Left ventricle myocardium inferior (tissue), 1 donor: ENCODE results near the gene SHISAL2A. TPM values are rescaled to one million over a fixed set of nuclear protein-coding genes. Genes with fewer than 3 reads are reported as not detected.

ENCODE experiments used
- DNase-seq: peaks from one replicate; pipeline ENCODE4 v3.0.0-alpha.2; 2020
- H3K27ac ChIP-seq: fragments of 200-600 bp; replicated peaks from 2 replicates; pipeline ENCODE4 v1.8.0; 2021
- H3K27me3 ChIP-seq: fragments of 200-600 bp; 2 replicates; pipeline ENCODE4 v1.8.0; 2021; ENCODE audit warnings: low read depth
- H3K36me3 ChIP-seq: fragments of 200-600 bp; 2 replicates; pipeline ENCODE4 v1.8.0; 2021
- H3K4me1 ChIP-seq: fragments of 200-600 bp; 2 replicates; pipeline ENCODE4 v1.8.0; 2021
- H3K4me3 ChIP-seq: fragments of 200-600 bp; 2 replicates; pipeline ENCODE4 v1.8.0; 2021; ENCODE audit warnings: mild to moderate bottlenecking, moderate library complexity
- H3K9me3 ChIP-seq: fragments of 200-600 bp; replicated peaks from 2 replicates; pipeline ENCODE4 v1.8.0; 2021
- CTCF ChIP-seq: fragments of 200-600 bp; IDR thresholded peaks from 2 replicates; pipeline ENCODE4 v1.8.0; 2021; ENCODE audit warnings: antibody characterized with exemption, mild to moderate bottlenecking, borderline replicate concordance
- intact Hi-C: fragments of 100-400 bp; cut with micrococcal nuclease; formaldehyde crosslinking; loops from one replicate; pipeline ENCODE4 v1.11.0; 2022
- total RNA-seq: library from RNA; stranded (reverse); fragmentation: NEBNext Ultra II Directional; extraction: Animal tissue kit (Norgen Biotek cat#: 25700); gene quantifications from one replicate; pipeline ENCODE4 v1.2.1, GENCODE V29; 2021
- donor health status: DM: no; HTN: yes; CAD: no; lungs with severe emphysema.

The SHISAL2A gene
- total RNA-seq, 1 donor from 2014 or later, result not detected

- no peak for DNase-seq
- peaks cover 28% of the 10 kb centered on the region for H3K4me1 ChIP-seq
- no peaks in the 10 kb centered on the region for H3K9me3 ChIP-seq
- no peaks in the 10 kb centered on the region for H3K36me3 ChIP-seq
- TF ChIP-seq CTCF, result no peak
- peaks cover 25% of the 10 kb centered on the region for H3K27me3 ChIP-seq
- H3K27ac ChIP-seq, result peak overlapping the region; percentile 57
- intact Hi-C loops, result no loop called here
- H3K4me3 ChIP-seq, result no peak overlapping the region
Observed at GRCh38 chr1:52636721-52637695, 4.0 kb downstream of the SHISAL2A start.

- H3K36me3 ChIP-seq, result no peaks in the 10 kb centered on the region
- no peak overlapping the region for H3K4me3 ChIP-seq
- H3K27me3 ChIP-seq, result peaks cover 15% of the 10 kb centered on the region
- H3K9me3 ChIP-seq, result no peaks in the 10 kb centered on the region
- no peak for DNase-seq
- TF ChIP-seq CTCF, result no peak
- intact Hi-C loops, result no loop called here
- no peak overlapping the region for H3K27ac ChIP-seq
- peaks cover 19% of the 10 kb centered on the region for H3K4me1 ChIP-seq
Observed at GRCh38 chr1:52637946-52638345, 5.0 kb downstream of the SHISAL2A start.

GRCh38 chr1:52640697-52641096, 7.7 kb downstream of the SHISAL2A start:
- intact Hi-C loops, result no loop called here
- no peak for DNase-seq
- no peaks in the 10 kb centered on the region for H3K36me3 ChIP-seq
- no peak overlapping the region for H3K4me3 ChIP-seq
- H3K4me1 ChIP-seq, result peaks cover 13% of the 10 kb centered on the region
- H3K27me3 ChIP-seq, result no peaks in the 10 kb centered on the region
- H3K27ac ChIP-seq, result no peak overlapping the region
- H3K9me3 ChIP-seq, result no peaks in the 10 kb centered on the region
- no peak for TF ChIP-seq CTCF

GRCh38 chr1:52641307-52641706, 8.3 kb downstream of the SHISAL2A start:
- no peak overlapping the region for H3K27ac ChIP-seq
- no peak overlapping the region for H3K4me3 ChIP-seq
- H3K9me3 ChIP-seq, result no peaks in the 10 kb centered on the region
- DNase-seq, result no peak
- no peaks in the 10 kb centered on the region for H3K27me3 ChIP-seq
- H3K4me1 ChIP-seq, result peaks cover 13% of the 10 kb centered on the region
- no peak for TF ChIP-seq CTCF
- intact Hi-C loops, result no loop called here
- no peaks in the 10 kb centered on the region for H3K36me3 ChIP-seq

GRCh38 chr1:52645261-52645660, 12.3 kb downstream of the SHISAL2A start:
- no peaks in the 10 kb centered on the region for H3K27me3 ChIP-seq
- intact Hi-C loops, result no loop called here
- no peaks in the 10 kb centered on the region for H3K36me3 ChIP-seq
- TF ChIP-seq CTCF, result no peak
- DNase-seq, result no peak
- no peaks in the 10 kb centered on the region for H3K9me3 ChIP-seq
- H3K4me3 ChIP-seq, result no peak overlapping the region
- no peak overlapping the region for H3K27ac ChIP-seq
- H3K4me1 ChIP-seq, result no peaks in the 10 kb centered on the region
